SK-N-SH (cell line): ENCODE data around the gene C10orf90. TPM values are rescaled to one million over a fixed set of nuclear protein-coding genes. Genes with fewer than 3 reads are reported as not detected.

ENCODE experiments used
- CTCF ChIA-PET: fragments of 300-600, 350-600 bp; formaldehyde crosslinking; extraction: SDS; loops from one replicate; lab custom pipeline; 2021; lab: Yijun Ruan, JAX
- POLR2A ChIA-PET: fragments of 350-600 bp; sonication (Branson Sonifier 250); formaldehyde crosslinking; extraction: SDS; loops from one replicate; lab custom pipeline; 2020; ENCODE audit warnings: antibody characterized with exemption, inconsistent platforms; lab: Yijun Ruan, JAX
- DNase-seq: peaks from one replicate; pipeline ENCODE4 v3.0.0; 2012
- H2AFZ ChIP-seq: fragments of 200-600 bp; sonication (generic); 2 replicates; pipeline ENCODE4 v1.8.1; 2016; ENCODE audit warnings: antibody characterized with exemption, mild to moderate bottlenecking, low read depth
- H3F3A ChIP-seq: fragments of 200-600 bp; sonication (generic); replicated peaks from 2 replicates; pipeline ENCODE3; 2016; ENCODE audit warnings: antibody characterized with exemption, mild to moderate bottlenecking; ENCODE audit not compliant: insufficient read depth
- H3K27ac ChIP-seq, 2 experiments: fragments of 200-500 bp in 1 of 2; fragments of 200-600 bp in 1 of 2; sonication (Bioruptor generic) in 1 of 2; sonication (generic), shearing (Covaris generic) in 1 of 2; 2 replicates each; pipeline versions ENCODE4 v1.5.1 to v1.6.1; 2014 to 2016; ENCODE audit warnings: low read depth in 2 of 2, inconsistent platforms in 1 of 2, low read length in 1 of 2, mild to moderate bottlenecking in 1 of 2, mixed read lengths in 1 of 2
- H3K27me3 ChIP-seq: fragments of 200-600 bp; sonication (generic), shearing (Covaris generic); 2 replicates; pipeline ENCODE4 v1.6.1; 2016; ENCODE audit warnings: mixed run types; ENCODE audit not compliant: insufficient read depth
- H3K36me3 ChIP-seq, 2 experiments: fragments of 200-500 bp in 1 of 2; fragments of 200-600 bp in 1 of 2; sonication (Bioruptor generic) in 1 of 2; sonication (generic) in 1 of 2; replicated peaks in 1 of 2; 2 replicates each; pipeline versions ENCODE3 to v1.5.1; 2014 to 2016; ENCODE audit warnings: low read length in 1 of 2, mild to moderate bottlenecking in 1 of 2; ENCODE audit not compliant: insufficient read depth in 2 of 2, control insufficient read depth in 1 of 2
- H3K4me1 ChIP-seq, 2 experiments: fragments of 200-500 bp in 1 of 2; fragments of 200-600 bp in 1 of 2; sonication (Bioruptor generic) in 1 of 2; sonication (generic), shearing (Covaris generic) in 1 of 2; 2 replicates each; pipeline versions ENCODE4 v1.5.1 to v1.6.1; 2014 to 2016; ENCODE audit warnings: low read depth in 1 of 2, low read length in 1 of 2, mixed run types in 1 of 2; ENCODE audit not compliant: insufficient read depth in 2 of 2, control insufficient read depth in 1 of 2
- H3K4me2 ChIP-seq: fragments of 200-600 bp; sonication (generic), shearing (Covaris generic); 2 replicates; pipeline ENCODE4 v1.6.1; 2017; ENCODE audit warnings: mixed run types
- H3K4me3 ChIP-seq, 2 experiments: fragments of 200-500 bp in 1 of 2; fragments of 200-600 bp in 1 of 2; sonication (Bioruptor generic) in 1 of 2; sonication (generic), shearing (Covaris generic) in 1 of 2; 2 replicates each; pipeline versions ENCODE4 v1.5.1 to v1.8.1; 2014 to 2016; ENCODE audit warnings: low read depth in 2 of 2, inconsistent platforms in 1 of 2, low read length in 1 of 2, mild to moderate bottlenecking in 1 of 2, mixed read lengths in 1 of 2, moderate library complexity in 1 of 2
- H3K79me2 ChIP-seq: fragments of 200-600 bp; sonication (generic); 2 replicates; pipeline ENCODE4 v1.8.1; 2017; ENCODE audit warnings: mild to moderate bottlenecking; ENCODE audit not compliant: insufficient read depth
- H3K9ac ChIP-seq: fragments of 200-600 bp; sonication (generic); 2 replicates; pipeline ENCODE4 v1.6.1; 2017; ENCODE audit warnings: mixed run types
- H3K9me2 ChIP-seq: fragments of 200-600 bp; sonication (generic); 2 replicates; pipeline ENCODE4 v1.6.1; 2017; ENCODE audit warnings: mixed run types
- H3K9me3 ChIP-seq: fragments of 200-600 bp; sonication (generic); 2 replicates; pipeline ENCODE4 v1.6.1; 2017; ENCODE audit warnings: mixed run types, mild to moderate bottlenecking, moderate library complexity
- H4K20me1 ChIP-seq: fragments of 200-600 bp; sonication (generic); 2 replicates; pipeline ENCODE4 v1.6.1; 2017; ENCODE audit warnings: mild to moderate bottlenecking, mixed run types; ENCODE audit not compliant: insufficient read depth
- CTCF ChIP-seq: fragments of 200-600 bp; sonication (generic); IDR thresholded peaks from 2 replicates; pipeline ENCODE4 v1.6.1; 2017; ENCODE audit warnings: antibody characterized with exemption, mild to moderate bottlenecking, moderate library complexity
- EZH2phosphoT487 ChIP-seq: fragments of 200-600 bp; sonication (generic); IDR thresholded peaks from 2 replicates; pipeline ENCODE4 v1.6.1; 2017; ENCODE audit warnings: low read depth, mixed run types, mild to moderate bottlenecking, antibody characterized with exemption, moderate library complexity, borderline replicate concordance
- MEF2A ChIP-seq: IDR thresholded peaks from 2 replicates; pipeline ENCODE4 v1.4.0; 2012; ENCODE audit warnings: low read depth, borderline replicate concordance
- NRF1 ChIP-seq: IDR thresholded peaks from 2 replicates; pipeline ENCODE4 v1.6.1; 2012; ENCODE audit warnings: low read depth, mild to moderate bottlenecking, low read length
- POLR2AphosphoS5 ChIP-seq: IDR thresholded peaks from 2 replicates; pipeline ENCODE4 v1.6.1; 2012; ENCODE audit warnings: low read depth, low read length
- RAD21 ChIP-seq: IDR thresholded peaks from 2 replicates; pipeline ENCODE4 v1.6.1; 2012; ENCODE audit warnings: mild to moderate bottlenecking, low read length
- RFX5 ChIP-seq: IDR thresholded peaks from 2 replicates; pipeline ENCODE4 v1.6.1; 2012; ENCODE audit warnings: mild to moderate bottlenecking, improper control_type of control experiment, low read length
- SIN3A ChIP-seq: IDR thresholded peaks from 2 replicates; pipeline ENCODE4 v1.6.1; 2012; ENCODE audit warnings: low read depth, mild to moderate bottlenecking, low read length, moderate library complexity, borderline replicate concordance
- SMC3 ChIP-seq: IDR thresholded peaks from 2 replicates; pipeline ENCODE4 v1.6.1; 2012; ENCODE audit warnings: low read depth, low read length, improper control_type of control experiment
- TAF1 ChIP-seq: IDR thresholded peaks from 2 replicates; pipeline ENCODE4 v1.6.1; 2012; ENCODE audit warnings: low read depth, mild to moderate bottlenecking, low read length, moderate library complexity, borderline replicate concordance
- TCF12 ChIP-seq: IDR thresholded peaks from 2 replicates; pipeline ENCODE4 v1.4.0; 2012
- YY1 ChIP-seq: IDR thresholded peaks from 2 replicates; pipeline ENCODE4 v1.4.0; 2012; ENCODE audit warnings: low read depth, mild to moderate bottlenecking
- WGBS: methylation state at CpG from one replicate; pipeline ENCODE4 v1.1.6; 2017; ENCODE audit warnings: low lambda C conversion rate; 5-methylcytosine and 5-hydroxymethylcytosine counted together
- polyA plus RNA-seq, 3 experiments: library from polyadenylated mRNA; depleted of rRNA; stranded (reverse); fragments of >200 nt; gene quantifications; 2 replicates each; pipeline ENCODE4 v1.2.3, GENCODE V29; 2012
- TF ChIP-seq, protein P1 (sequence below): IDR thresholded peaks from 2 replicates; pipeline ENCODE4 v1.4.0; 2012; ENCODE audit warnings: low read depth, borderline replicate concordance

C10orf90 gene
- polyA plus RNA-seq, 1 of the 3 experiments (the other 2 are of a cell fraction) = 0.21 TPM

GRCh38 chr10:126712681-126713080 is 42.2 kb upstream of the C10orf90 start:
- ChIA-PET POLR2A (no interaction called here), CTCF (no interaction called here)
- no peak overlapping the region for H2AFZ ChIP-seq
- H3K36me3 ChIP-seq = no peaks in the 10 kb centered on the region
- WGBS = 16% methylated on average over 4 of the region's 6 CpGs
- no peaks in the 10 kb centered on the region for H3K4me1 ChIP-seq
- H3K9me2 ChIP-seq = no peaks in the 10 kb centered on the region
- H3K9me3 ChIP-seq = no peaks in the 10 kb centered on the region
- H3K79me2 ChIP-seq = no peaks in the 10 kb centered on the region
- no peak overlapping the region for H3K4me2 ChIP-seq
- H3K27me3 ChIP-seq = no peaks in the 10 kb centered on the region
- H3F3A ChIP-seq = no peaks in the 10 kb centered on the region
- H3K9ac ChIP-seq = no peak overlapping the region
- H4K20me1 ChIP-seq = no peaks in the 10 kb centered on the region
- no peak for DNase-seq
- H3K27ac ChIP-seq = no peak overlapping the region
- no peak for TF ChIP-seq RFX5
- TF ChIP-seq, protein P1, sequence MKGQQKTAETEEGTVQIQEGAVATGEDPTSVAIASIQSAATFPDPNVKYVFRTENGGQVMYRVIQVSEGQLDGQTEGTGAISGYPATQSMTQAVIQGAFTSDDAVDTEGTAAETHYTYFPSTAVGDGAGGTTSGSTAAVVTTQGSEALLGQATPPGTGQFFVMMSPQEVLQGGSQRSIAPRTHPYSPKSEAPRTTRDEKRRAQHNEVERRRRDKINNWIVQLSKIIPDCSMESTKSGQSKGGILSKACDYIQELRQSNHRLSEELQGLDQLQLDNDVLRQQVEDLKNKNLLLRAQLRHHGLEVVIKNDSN = no peak
- no peak for TF ChIP-seq NRF1
- no peak for TF ChIP-seq SIN3A
- no peak for TF ChIP-seq TCF12
- no peak for TF ChIP-seq CTCF
- no peak for TF ChIP-seq POLR2AphosphoS5
- no peak for TF ChIP-seq TAF1
- TF ChIP-seq YY1 = no peak
- TF ChIP-seq RAD21 = no peak
- TF ChIP-seq MEF2A = no peak
- TF ChIP-seq SMC3 = no peak
- no peak overlapping the region for H3K4me3 ChIP-seq

DNA sequence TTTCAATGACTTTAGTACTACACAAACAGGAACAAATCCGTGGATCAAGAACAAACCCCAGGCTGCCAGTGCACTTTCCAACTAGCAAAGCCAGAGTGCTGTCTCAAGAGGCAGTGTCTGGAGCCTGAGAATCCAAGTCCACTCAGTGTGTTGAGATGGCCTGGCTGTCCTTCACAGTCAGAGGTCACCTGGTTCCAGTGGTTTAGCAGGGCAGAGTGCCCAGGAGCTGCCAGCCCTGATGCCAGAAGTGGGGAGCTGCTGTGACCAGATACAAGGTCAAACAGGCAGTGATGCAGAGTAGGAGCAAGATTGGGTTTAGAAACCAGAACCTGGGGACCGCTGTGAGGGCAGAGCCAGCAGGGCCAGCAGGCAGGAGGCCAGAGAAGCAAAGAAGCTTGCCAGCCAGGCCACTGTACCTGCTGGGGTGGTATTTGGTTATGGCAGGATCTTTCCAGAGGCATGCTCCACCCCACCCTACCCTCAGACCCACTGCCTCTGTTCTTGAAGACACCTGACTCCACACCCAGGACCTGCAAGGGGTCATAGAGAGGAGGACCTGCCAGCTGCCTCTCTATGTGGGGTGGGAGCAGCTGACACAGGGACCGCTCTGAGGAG is 35.6 kb upstream of the C10orf90 start:
- Histone ChIP-seq H3K9me3 (no peaks in the 10 kb centered on the region), H3K27me3 (no peaks in the 10 kb centered on the region), H3K79me2 (no peaks in the 10 kb centered on the region), H4K20me1 (no peaks in the 10 kb centered on the region), H3K9ac (no peak overlapping the region), H3K4me3 (no peak overlapping the region), H3K36me3 (no peaks in the 10 kb centered on the region), H3K4me2 (no peak overlapping the region), H3K9me2 (no peaks in the 10 kb centered on the region), H3F3A (no peaks in the 10 kb centered on the region), H3K27ac (no peak overlapping the region), H2AFZ (no peak overlapping the region), H3K4me1 (no peaks in the 10 kb centered on the region)
- DNase-seq = no peak
- 17% methylated on average over 2 of the region's 3 CpGs for WGBS
- TF ChIP-seq POLR2AphosphoS5 = no peak
- TF ChIP-seq EZH2phosphoT487 = no peak
- ChIA-PET POLR2A (no interaction called here), CTCF (no interaction called here)
